ENCODE measurements around the gene ROR1. TPM values are rescaled to one million over a fixed set of nuclear protein-coding genes. Genes with fewer than 3 reads are reported as not detected.

ROR1 gene
- total RNA-seq, 2 experiments from 2014 or later = 0.47 to 1.4 TPM

- BruUV-seq (replicated peaks) = no TSS peak
- POLR2A ChIA-PET = no interaction called here
- Histone ChIP-seq H4K20me1 (ENCODE audit: insufficient read depth, low read length) (no peaks in the 10 kb centered on the region), H3K27ac (ENCODE audit: low read depth, low read length, poor library complexity, severe bottlenecking) (no peak overlapping the region), H3K4me1 (ENCODE audit: insufficient read depth, low read length, poor library complexity, severe bottlenecking) (no peaks in the 10 kb centered on the region), H2AFZ (ENCODE audit: low read length) (no peak overlapping the region), H3K9me3 (ENCODE audit: low read length) (no peaks in the 10 kb centered on the region), H3K79me2 (ENCODE audit: insufficient read depth, low read depth, low read length) (no peaks in the 10 kb centered on the region), H3K4me3 (ENCODE audit: low read depth, low read length, poor library complexity, severe bottlenecking) (no peak overlapping the region), H3K9me2 (ENCODE audit: insufficient read depth, low read length) (no peaks in the 10 kb centered on the region), H3K4me2 (ENCODE audit: low read length) (no peak overlapping the region), H3K36me3 (ENCODE audit: insufficient read depth, low read length) (no peaks in the 10 kb centered on the region)
- intact Hi-C loops (cut with micrococcal nuclease; ENCODE audit: unreplicated experiment) = no loop called here
- no peak for TF ChIP-seq CTCF (conservative IDR thresholded peaks at IDR 0.05; ENCODE audit: low read length)
- TF ChIP-seq EZH2phosphoT487 (IDR thresholded peaks at IDR 0.05; ENCODE audit: borderline replicate concordance, low read depth, low read length) = no peak
- DNase-seq (ENCODE audit: low spot score) = no peak
- CTCF ChIA-PET (ENCODE audit: unreplicated experiment) = no interaction called here
These were observed 104.0 kb downstream of the ROR1 start for GRCh38 chr1:63877816-63878215.

GRCh38 chr1:63878932-63879331 is 105.1 kb downstream of the ROR1 start:
- no peak overlapping the region for H3K4me2 ChIP-seq (ENCODE audit: low read length)
- no TSS peak for BruUV-seq (replicated peaks)
- H3K36me3 ChIP-seq (ENCODE audit: insufficient read depth, low read length) = no peaks in the 10 kb centered on the region
- H4K20me1 ChIP-seq (ENCODE audit: insufficient read depth, low read length) = no peaks in the 10 kb centered on the region
- no peaks in the 10 kb centered on the region for H3K9me3 ChIP-seq (ENCODE audit: low read length)
- H3K27ac ChIP-seq (ENCODE audit: low read depth, low read length, poor library complexity, severe bottlenecking) = no peak overlapping the region
- H3K9me2 ChIP-seq (ENCODE audit: insufficient read depth, low read length) = no peaks in the 10 kb centered on the region
- intact Hi-C loops (cut with micrococcal nuclease; ENCODE audit: unreplicated experiment) = no loop called here
- H3K4me1 ChIP-seq (ENCODE audit: insufficient read depth, low read length, poor library complexity, severe bottlenecking) = no peaks in the 10 kb centered on the region
- TF ChIP-seq EZH2phosphoT487 (IDR thresholded peaks at IDR 0.05; ENCODE audit: borderline replicate concordance, low read depth, low read length) = no peak
- no peak for TF ChIP-seq CTCF (conservative IDR thresholded peaks at IDR 0.05; ENCODE audit: low read length)
- H3K4me3 ChIP-seq (ENCODE audit: low read depth, low read length, poor library complexity, severe bottlenecking) = no peak overlapping the region
- CTCF ChIA-PET (ENCODE audit: unreplicated experiment) = no interaction called here
- H3K79me2 ChIP-seq (ENCODE audit: insufficient read depth, low read depth, low read length) = no peaks in the 10 kb centered on the region
- POLR2A ChIA-PET = interaction anchor here (0.7 kb wide), 1 partner anchor 10 kb away, joined by 3 read pairs; no protein-coding TSS in a partner anchor
- no peak for DNase-seq (ENCODE audit: low spot score)
- no peak overlapping the region for H2AFZ ChIP-seq (ENCODE audit: low read length)

GRCh38 chr1:63880958-63881576 is 107.2 kb downstream of the ROR1 start:
- POLR2A ChIA-PET = interaction anchor here (0.8 kb wide), 1 partner anchor 44 kb away, joined by 3 read pairs; no protein-coding TSS in a partner anchor
- Histone ChIP-seq H3K27ac (ENCODE audit: low read depth, low read length, poor library complexity, severe bottlenecking) (no peak overlapping the region), H3K4me2 (ENCODE audit: low read length) (no peak overlapping the region), H2AFZ (ENCODE audit: low read length) (no peak overlapping the region), H3K4me1 (ENCODE audit: insufficient read depth, low read length, poor library complexity, severe bottlenecking) (no peaks in the 10 kb centered on the region), H3K4me3 (ENCODE audit: low read depth, low read length, poor library complexity, severe bottlenecking) (no peak overlapping the region), H3K36me3 (ENCODE audit: insufficient read depth, low read length) (no peaks in the 10 kb centered on the region), H3K9me2 (ENCODE audit: insufficient read depth, low read length) (no peaks in the 10 kb centered on the region), H3K9me3 (ENCODE audit: low read length) (no peaks in the 10 kb centered on the region), H3K79me2 (ENCODE audit: insufficient read depth, low read depth, low read length) (no peaks in the 10 kb centered on the region), H4K20me1 (ENCODE audit: insufficient read depth, low read length) (no peaks in the 10 kb centered on the region)
- no TSS peak for BruUV-seq (replicated peaks)
- CTCF ChIA-PET (ENCODE audit: unreplicated experiment) = no interaction called here
- intact Hi-C loops (cut with micrococcal nuclease; ENCODE audit: unreplicated experiment) = no loop called here
- TF ChIP-seq CTCF (conservative IDR thresholded peaks at IDR 0.05; ENCODE audit: low read length) (no peak), EZH2phosphoT487 (IDR thresholded peaks at IDR 0.05; ENCODE audit: borderline replicate concordance, low read depth, low read length) (no peak)
- DNase-seq (ENCODE audit: low spot score) = no peak

Data from OCI-LY7 (cell line).